SK-N-MC (cell line): ENCODE results near the gene DMRTB1.

ENCODE experiments used
- EZH2 ChIP-seq: fragments of 200-600 bp; sonication (generic); IDR thresholded peaks from one replicate; pipeline ENCODE4 v1.6.1; 2017; ENCODE audit warnings: antibody characterized with exemption
- POLR2AphosphoS5 ChIP-seq: IDR thresholded peaks from 2 replicates; pipeline ENCODE4 v1.6.1; 2012; ENCODE audit warnings: mild to moderate bottlenecking, low read depth, low read length, borderline replicate concordance

- TF ChIP-seq EZH2 (no peak), POLR2AphosphoS5 (no peak)
Observed at GRCh38 chr1:53507116-53507820, 48.1 kb downstream of the DMRTB1 start.
